Astrocyte of the cerebellum (primary cell): ENCODE measurements around the gene LRTM1.
A peak's percentile ranks its signal among the peaks of the same experiment; 100 is the strongest.

ENCODE experiments used
- DNase-seq: peaks from one replicate; pipeline ENCODE4 v3.0.0-alpha.2; 2011; ENCODE audit warnings: low read depth
- H3K4me3 ChIP-seq: 2 replicates; pipeline ENCODE4 v1.5.1; 2011; ENCODE audit warnings: mild to moderate bottlenecking, low read depth, low read length, moderate library complexity
- in situ Hi-C: cut with HindIII; loops from 2 replicates; pipeline ENCODE4 v1.10.0; 2017; ENCODE audit warnings: low sequenced_read_pairs
- TF ChIP-seq, protein P1 (sequence below): IDR thresholded peaks from 2 replicates; pipeline ENCODE4 v1.5.1; 2012; ENCODE audit warnings: low read length, low read depth, moderate library complexity, mild to moderate bottlenecking; ENCODE audit errors: missing control alignments

Gene LRTM1

DNA sequence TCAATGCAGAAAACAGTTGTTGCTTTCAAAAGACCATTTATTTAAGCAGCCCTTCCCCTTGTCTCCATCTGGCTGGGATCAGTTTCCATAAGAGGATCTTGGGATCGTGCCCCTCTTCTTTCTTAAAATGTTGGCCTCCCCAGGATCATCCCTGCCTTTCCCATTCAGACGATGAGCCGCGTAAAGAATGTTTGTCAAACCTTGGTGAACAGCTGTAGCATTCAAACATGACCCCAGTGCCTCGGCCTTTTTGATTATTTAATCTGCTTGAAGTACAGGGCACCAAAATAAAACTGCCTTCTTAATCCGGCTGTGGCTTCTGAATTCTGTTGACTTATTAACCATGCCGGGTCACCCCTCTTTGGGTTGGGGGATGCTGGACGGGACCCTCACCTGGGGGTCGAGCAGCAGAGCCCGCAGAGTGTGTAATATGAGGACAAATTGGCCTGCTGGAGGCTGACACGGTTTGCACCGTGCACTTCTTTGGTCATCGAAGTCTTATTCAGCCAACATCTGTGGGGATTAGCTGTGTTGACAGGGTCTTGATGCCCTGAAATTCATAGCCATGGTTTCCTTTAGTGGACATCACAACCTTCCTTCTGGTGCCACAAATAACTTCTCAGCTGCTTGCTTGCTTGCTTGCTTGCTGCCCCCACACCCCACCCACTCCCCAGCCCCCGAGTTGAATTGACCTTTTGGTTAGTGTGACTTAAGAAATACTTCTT, at the start of gene LRTM1:
LRTM1 (minus strand) TSS at position 14 of the 725 bp plus-strand sequence. CDS start 148 bp downstream, outside the sequence.
- no peak for DNase-seq
- TF ChIP-seq, protein P1, sequence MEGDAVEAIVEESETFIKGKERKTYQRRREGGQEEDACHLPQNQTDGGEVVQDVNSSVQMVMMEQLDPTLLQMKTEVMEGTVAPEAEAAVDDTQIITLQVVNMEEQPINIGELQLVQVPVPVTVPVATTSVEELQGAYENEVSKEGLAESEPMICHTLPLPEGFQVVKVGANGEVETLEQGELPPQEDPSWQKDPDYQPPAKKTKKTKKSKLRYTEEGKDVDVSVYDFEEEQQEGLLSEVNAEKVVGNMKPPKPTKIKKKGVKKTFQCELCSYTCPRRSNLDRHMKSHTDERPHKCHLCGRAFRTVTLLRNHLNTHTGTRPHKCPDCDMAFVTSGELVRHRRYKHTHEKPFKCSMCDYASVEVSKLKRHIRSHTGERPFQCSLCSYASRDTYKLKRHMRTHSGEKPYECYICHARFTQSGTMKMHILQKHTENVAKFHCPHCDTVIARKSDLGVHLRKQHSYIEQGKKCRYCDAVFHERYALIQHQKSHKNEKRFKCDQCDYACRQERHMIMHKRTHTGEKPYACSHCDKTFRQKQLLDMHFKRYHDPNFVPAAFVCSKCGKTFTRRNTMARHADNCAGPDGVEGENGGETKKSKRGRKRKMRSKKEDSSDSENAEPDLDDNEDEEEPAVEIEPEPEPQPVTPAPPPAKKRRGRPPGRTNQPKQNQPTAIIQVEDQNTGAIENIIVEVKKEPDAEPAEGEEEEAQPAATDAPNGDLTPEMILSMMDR: no peak
- H3K4me3 ChIP-seq: no peak within 1 kb of the TSS
- in situ Hi-C loops: no loop called here

DNA sequence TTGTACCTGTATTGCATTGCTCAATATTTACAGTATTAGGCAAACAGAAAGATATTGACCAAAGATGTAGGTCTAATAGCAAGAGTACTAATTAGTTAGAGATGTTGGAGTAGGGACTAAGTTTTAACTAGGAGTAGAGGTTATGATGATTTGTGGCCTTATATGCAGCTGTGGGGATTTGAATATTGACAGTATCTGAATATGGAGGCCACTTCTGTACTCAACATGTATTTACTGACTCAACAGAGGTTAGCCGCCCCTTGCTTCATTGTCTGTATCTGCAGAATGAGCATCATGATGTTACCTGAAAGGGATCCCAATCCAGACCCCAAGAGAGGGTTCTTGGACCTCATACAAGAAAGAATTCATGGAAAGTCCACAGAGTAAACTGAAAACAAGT, 49.6 kb upstream of the LRTM1 start:
- DNase-seq: no peak
- in situ Hi-C loops: no loop called here
- TF ChIP-seq, protein P1: no peak
- H3K4me3 ChIP-seq: no peak overlapping the region

DNA sequence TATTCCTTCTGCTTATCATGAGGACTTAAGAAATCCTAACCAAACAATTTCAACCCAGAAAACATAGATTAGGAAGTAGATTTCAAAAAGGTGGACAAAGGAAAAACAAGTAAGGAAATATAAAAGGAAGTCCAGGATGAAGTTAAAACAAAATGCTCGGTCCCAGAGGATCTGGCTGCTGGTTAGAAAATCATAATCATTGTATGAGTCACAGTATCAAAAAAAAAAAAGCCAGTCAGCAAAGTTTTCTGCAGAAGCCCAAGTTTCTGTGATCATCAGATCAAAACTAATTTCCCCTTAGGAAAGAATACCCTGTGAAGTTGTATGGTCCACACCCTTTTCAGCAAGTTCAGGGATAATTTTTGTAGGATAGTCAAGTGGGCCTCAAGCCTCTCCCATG, 43.0 kb upstream of the LRTM1 start:
- DNase-seq: no peak
- TF ChIP-seq, protein P1: no peak
- in situ Hi-C loops: loop anchor here (25.0 kb wide), 1 partner anchor 516 kb away; the partner anchor contains the start of gene WNT5A
- H3K4me3 ChIP-seq: no peak overlapping the region

DNA sequence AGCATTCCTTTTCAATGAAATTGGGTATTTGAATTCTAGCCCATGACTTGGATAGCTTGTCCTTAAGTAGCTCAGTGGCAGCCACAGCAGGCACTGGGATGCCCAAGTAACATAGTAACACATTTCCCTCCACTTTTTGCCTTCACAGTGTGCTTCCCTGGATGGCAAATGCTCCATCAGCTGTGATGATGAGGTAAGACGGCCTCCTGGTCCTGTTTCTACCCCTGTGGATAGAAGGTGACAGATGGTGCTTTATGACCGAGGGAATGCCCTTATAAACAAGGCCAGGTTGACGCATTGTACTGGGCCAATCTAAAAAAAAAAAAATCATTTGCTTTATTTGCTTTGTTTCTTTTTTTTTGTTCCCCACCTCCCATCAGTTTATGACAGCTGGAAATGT, 41.8 kb upstream of the LRTM1 start:
- DNase-seq: no peak
- TF ChIP-seq, protein P1: no peak
- in situ Hi-C loops: loop anchor here (25.0 kb wide), 1 partner anchor 518 kb away; the partner anchor contains the start of gene WNT5A
- H3K4me3 ChIP-seq: no peak overlapping the region

DNA sequence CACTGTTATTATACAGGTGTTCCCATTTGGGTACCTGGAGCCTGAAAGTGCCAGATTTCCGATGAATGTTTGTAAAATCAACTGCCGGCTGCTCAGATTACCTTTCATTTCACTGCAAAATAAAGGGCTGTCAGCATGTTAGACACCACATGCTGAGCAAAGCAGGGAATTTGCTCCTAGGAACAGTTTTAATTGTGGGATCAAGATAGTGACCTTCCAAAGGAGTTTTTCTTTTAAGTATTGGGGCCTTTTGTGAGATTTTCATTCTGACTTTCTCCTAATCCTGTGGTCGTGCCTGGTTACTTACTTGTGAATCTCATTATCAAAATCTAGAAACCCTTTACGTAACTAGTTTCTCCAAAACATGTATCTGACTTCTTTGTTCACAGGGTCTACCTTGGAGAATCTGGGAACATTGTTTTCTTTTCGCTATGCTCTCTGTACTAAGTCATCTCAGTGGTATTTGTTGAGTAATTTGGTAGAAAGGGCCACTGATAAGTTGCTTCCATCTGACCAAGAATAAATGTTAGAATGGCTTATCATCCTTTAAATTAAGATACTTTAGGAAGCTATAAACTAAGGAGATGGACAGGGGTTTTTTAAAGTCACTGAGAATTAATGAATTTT, 40.8 kb upstream of the LRTM1 start:
- TF ChIP-seq, protein P1: no peak
- no peak overlapping the region for H3K4me3 ChIP-seq
- peak; percentile 72 for DNase-seq
- in situ Hi-C loops: loop anchor here (25.0 kb wide), 1 partner anchor 519 kb away; the partner anchor contains the start of gene WNT5A

DNA sequence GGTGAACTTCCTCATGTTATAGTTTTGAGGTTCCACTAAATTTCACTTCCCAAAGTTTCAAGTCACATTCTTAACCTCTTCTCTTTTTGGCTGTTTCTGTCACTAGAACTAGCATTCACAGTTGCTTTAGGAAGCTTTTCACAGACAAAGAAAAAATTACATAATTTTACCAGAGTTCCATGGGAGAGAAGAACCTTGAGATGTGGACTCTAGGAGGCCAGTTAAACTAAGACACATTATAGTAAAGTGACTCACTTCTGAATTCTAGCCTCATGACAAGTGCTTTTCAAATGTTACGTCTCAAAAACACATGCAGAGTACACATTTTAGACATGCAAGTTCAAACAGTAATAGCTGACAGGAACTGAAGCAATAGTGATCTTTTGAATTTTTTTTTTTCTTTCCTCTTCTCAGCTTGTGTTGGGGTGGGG, 39.9 kb upstream of the LRTM1 start:
- in situ Hi-C loops: loop anchor here (25.0 kb wide), 1 partner anchor 520 kb away; the partner anchor contains the start of gene WNT5A
- no peak for DNase-seq
- no peak overlapping the region for H3K4me3 ChIP-seq
- TF ChIP-seq, protein P1: no peak
